Activated T-helper 1 cell treated with anti-CD3 and anti-CD28 coated beads, Interleukin-12 subunit alpha, Interleukin-12 subunit beta, Interleukin-2, Interleukin-4 antibody, amounts not matched to agents 30 ng/mL and 10 ng/mL and 1 ng/mL, durations not matched to agents 14 hours and 24 hours and 36 hours (primary cell): ENCODE measurements around the gene TENT5A. TPM values are rescaled to one million over a fixed set of nuclear protein-coding genes. Genes with fewer than 3 reads are reported as not detected.
"Not testable (repeated sequence)": the region's sequence is repeated elsewhere in the genome, so short reads cannot be mapped to it uniquely, and the experiment has no call there.

Experiments used
- DNase-seq: peaks from one replicate; pipeline ENCODE4 v3.0.0; 2021; ENCODE audit warnings: low spot score
- H3K27ac Mint-ChIP-seq: one replicate; pipeline ENCODE4 v1.8.0; 2021; ENCODE audit warnings: mild to moderate bottlenecking, mixed read lengths
- H3K27me3 Mint-ChIP-seq: one replicate; pipeline ENCODE4 v1.8.0; 2022; ENCODE audit warnings: mild to moderate bottlenecking, moderate library complexity, mixed read lengths; ENCODE audit not compliant: insufficient read depth
- H3K36me3 Mint-ChIP-seq: one replicate; pipeline ENCODE4 v1.8.0; 2021; ENCODE audit warnings: low read depth, mixed read lengths
- H3K4me1 Mint-ChIP-seq: one replicate; pipeline ENCODE4 v1.8.0; 2021; ENCODE audit warnings: low read depth, mixed read lengths
- H3K4me3 Mint-ChIP-seq: one replicate; pipeline ENCODE4 v1.8.0; 2021; ENCODE audit warnings: mild to moderate bottlenecking, moderate library complexity, mixed read lengths
- H3K9me3 Mint-ChIP-seq: one replicate; pipeline ENCODE4 v1.8.0; 2021; ENCODE audit warnings: mixed read lengths
- intact Hi-C: fragments of 100-400 bp; cut with micrococcal nuclease; formaldehyde crosslinking; loops from one replicate; pipeline ENCODE4 v1.15.1; 2024
- total RNA-seq: library from RNA; stranded (reverse); gene quantifications from 2 replicates; pipeline ENCODE4 v1.2.3, GENCODE V29; 2022

The TENT5A gene
- total RNA-seq, 1 donor from 2014 or later = 0.34 TPM

DNA sequence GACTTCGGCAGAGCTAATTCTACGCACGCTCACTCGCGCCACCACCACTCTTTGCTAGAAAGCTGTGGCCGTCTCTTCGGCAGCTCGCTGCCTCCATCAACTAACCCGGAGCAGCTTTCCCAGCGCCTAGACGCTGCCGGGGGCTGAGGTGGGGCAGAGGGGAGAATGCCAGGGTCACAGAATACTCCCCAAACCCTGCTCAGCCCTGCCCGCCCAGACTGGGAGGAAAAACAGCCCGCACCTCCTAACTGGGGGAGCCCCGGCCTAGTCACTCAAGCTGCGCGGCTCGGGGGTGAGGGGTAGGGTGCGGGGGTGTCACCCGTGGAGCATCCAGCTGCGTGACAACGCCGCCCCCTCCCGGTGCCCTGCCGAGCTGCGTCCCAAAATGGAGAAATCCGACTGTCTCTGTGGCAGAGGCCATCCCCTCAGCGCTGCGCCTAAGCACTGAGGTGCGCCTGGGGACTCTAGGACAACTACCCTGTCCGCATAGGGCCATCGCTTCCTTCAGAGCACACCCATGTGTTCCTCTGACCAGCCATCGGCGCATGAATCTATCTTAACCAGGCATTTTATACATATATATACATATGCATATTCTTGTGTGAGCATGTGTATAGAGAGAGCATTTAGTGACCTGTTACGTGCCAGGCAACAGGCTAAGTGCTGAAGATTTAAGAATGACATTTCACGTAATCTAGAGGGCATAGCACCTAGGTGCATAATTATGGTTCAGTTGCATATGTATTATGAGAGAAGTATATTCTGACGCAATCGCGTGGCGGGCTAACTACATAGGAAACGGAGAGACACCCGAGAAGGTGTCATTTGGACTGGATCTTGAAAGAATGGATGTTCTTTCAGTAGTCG is 1.5 kb upstream of the TENT5A start:
- Mint-ChIP-seq H3K4me1 (peaks cover 16% of the 10 kb centered on the region), H3K4me3 (peak overlapping the region; percentile 88), H3K36me3 (no peaks in the 10 kb centered on the region), H3K27me3 (peaks cover 43% of the 10 kb centered on the region), H3K27ac (no peak overlapping the region), H3K9me3 (no peaks in the 10 kb centered on the region)
- DNase-seq = peak; percentile 69
- intact Hi-C loops = loop anchor here (2.0 to 10.0 kb wide), 6 partner anchors 65 to 1809 kb away; partner anchors contain the start of genes BCKDHB, DOP1A, ELOVL4 and IBTK

DNA sequence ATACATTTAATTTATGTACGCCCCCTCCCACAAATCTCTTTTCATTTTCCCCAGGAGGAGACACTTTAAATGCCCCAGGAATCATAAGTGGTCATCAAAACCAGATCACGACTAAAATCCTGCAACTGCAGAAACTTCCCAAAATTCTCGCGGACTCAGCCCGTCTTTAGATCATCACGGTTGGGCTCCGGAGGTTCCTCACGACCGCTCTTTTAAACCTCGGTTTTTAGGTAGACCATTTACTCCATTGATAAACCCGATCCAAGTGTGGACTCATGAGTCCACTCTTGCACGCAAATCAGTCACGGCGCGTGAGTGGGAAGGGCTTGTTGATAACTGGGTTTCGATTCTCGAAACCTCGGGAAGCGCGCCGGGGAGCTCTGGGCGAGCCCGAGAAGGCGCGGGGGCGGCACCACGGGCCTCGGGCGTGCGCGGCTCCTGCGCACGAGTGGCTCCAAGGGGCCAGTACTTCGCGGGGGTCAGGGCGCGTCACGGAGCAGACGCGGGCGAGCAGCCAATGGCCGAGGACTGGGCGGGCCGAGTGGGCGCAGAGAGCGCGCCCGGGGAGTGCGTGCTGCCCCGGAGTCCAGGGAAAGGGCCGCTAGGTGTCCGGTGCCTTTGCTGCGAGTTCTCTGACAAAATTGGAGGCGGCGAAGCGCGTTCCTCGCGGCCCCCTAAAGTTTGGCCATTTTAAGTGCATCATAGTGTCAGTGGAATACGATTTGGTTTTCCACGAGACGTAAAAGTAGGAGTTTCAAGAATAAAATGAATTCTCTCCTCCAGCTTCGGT is 635 bp upstream of the TENT5A start:
- peak; percentile 51 for DNase-seq
- Mint-ChIP-seq H3K4me3 (peak overlapping the region; percentile 88), H3K9me3 (no peaks in the 10 kb centered on the region), H3K4me1 (peaks cover 16% of the 10 kb centered on the region), H3K27me3 (peaks cover 43% of the 10 kb centered on the region), H3K36me3 (no peaks in the 10 kb centered on the region), H3K27ac (peak overlapping the region; percentile 72)
- intact Hi-C loops = loop anchor here (1.0 to 10.0 kb wide), 9 partner anchors 19 to 1808 kb away; partner anchors contain the start of genes BCKDHB, DOP1A, ELOVL4 and IBTK

DNA sequence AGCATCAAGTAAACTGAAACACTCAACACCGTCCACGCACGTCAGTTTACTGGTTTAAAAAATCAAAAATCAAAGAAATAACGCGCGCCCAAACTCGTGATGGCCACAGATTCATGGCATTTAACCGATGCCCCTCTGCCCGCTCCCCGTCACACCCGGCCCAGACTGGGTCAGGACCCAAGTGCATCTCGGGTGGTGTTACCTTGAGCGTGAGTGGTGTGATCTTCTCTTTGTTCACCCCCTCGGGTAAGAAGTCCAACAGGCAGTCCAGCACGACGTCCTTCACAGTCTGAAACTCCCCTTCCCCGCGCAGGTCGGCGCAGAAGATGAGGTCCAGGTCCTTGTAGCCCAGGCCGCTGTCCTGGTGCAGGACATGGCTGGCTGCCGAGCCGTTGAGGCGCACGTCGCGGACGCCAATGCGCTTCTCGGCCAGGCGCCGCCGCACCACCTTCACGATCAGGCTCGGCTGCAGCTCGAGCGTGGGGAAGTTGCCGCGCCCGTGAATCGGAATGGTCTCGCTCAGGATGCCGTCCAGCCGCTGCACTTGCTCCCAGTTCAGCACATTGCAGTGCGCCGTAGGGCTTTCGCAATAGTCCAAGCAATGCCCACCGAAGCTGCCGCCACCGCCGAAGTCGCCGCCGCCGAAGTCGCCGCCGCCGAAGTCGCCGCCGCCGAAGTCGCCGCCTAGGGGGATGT is 945 bp downstream of the TENT5A start:
- Mint-ChIP-seq H3K4me3 (peak overlapping the region; percentile 88), H3K9me3 (no peaks in the 10 kb centered on the region), H3K4me1 (peaks cover 16% of the 10 kb centered on the region), H3K27me3 (peaks cover 37% of the 10 kb centered on the region), H3K27ac (peak overlapping the region; percentile 8), H3K36me3 (no peaks in the 10 kb centered on the region)
- intact Hi-C loops = loop anchor here (1.0 to 10.0 kb wide), 9 partner anchors 21 to 1807 kb away; partner anchors contain the start of genes BCKDHB, DOP1A, ELOVL4 and IBTK
- DNase-seq = peak; percentile 2

DNA sequence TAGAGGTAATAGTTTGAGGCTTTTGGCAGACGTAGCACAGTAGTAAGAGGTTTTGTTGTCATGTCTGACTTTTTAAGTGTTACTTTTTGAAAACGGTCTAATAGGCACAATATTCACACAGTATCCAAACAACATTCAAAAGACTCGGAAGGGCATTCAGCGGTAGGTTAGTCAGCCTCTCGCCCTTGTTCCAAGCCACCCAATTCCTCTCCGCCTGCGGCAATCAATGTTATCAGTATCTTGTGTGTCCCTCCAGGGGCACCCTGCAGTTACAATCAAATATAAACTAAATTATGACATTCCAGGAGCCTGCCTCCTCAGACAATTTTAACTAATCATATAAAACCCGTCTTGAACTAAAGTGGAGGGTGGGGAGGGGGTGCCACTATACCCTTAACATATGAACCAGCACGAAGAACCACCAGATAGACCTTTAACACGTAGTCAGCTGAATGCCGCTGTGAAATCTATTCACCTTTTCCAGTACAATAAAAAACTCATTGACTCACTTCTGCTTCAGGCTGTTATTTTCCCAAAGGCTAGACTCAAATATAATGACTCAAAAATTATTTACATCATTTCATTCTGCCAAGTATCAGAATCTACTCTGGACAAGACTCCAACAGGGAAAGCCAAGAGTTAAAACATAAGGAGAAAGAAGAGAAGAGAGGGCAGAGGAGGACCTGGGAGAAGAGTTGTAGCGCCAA is 1.6 kb downstream of the TENT5A start:
- intact Hi-C loops = loop anchor here (5.0 to 10.0 kb wide), 4 partner anchors 496 to 1806 kb away; partner anchors contain the start of genes DOP1A, ELOVL4, IBTK and PGM3
- Mint-ChIP-seq H3K9me3 (no peaks in the 10 kb centered on the region), H3K4me1 (peaks cover 16% of the 10 kb centered on the region), H3K4me3 (peak overlapping the region; percentile 88), H3K27ac (no peak overlapping the region), H3K27me3 (peaks cover 34% of the 10 kb centered on the region), H3K36me3 (no peaks in the 10 kb centered on the region)
- no peak for DNase-seq

DNA sequence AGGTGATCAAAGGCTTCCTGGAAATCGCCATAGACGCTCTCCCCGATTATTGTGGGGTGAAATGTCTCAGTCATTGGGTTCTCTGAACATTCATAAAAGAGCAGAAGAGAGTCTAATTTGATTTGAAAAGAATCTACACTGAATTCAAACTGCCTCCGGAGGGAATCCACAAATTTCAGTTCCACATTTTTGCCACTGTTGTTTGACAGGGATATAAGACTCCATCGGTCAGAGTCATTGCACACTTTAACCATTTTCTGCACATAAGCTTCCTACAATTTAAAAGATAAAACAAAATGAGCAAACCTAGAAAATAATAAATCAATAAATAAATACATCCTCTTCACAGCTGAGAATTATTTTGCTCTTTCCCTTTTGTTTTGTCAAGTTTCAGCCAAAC is 2.3 kb downstream of the TENT5A start:
- Mint-ChIP-seq H3K27me3 (peaks cover 33% of the 10 kb centered on the region), H3K9me3 (no peaks in the 10 kb centered on the region), H3K4me3 (peak overlapping the region; percentile 47), H3K36me3 (no peaks in the 10 kb centered on the region), H3K4me1 (peaks cover 16% of the 10 kb centered on the region), H3K27ac (no peak overlapping the region)
- intact Hi-C loops = loop anchor here (5.0 to 10.0 kb wide), 4 partner anchors 497 to 1805 kb away; partner anchors contain the start of genes DOP1A, ELOVL4, IBTK and PGM3
- DNase-seq = no peak

DNA sequence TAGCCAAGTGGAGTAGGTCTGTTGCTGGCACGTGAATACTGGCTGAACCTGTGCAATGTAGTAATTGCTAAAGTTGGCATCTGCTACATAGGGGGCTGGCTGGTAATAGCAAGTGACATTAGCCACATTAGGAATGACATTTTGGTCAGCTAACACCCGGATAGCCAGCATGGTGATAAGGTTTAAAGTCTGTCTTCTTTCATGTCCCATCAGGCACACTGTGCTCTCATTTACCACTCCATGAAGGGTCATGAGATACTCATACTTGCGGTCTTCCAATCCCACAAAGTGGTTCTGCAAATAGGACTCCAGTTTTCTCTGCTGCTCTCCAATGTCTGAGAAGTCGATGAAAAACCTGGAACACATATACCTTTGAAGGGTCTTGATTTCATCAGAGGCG is 2.8 kb downstream of the TENT5A start:
- no peak overlapping the region for H3K4me3 Mint-ChIP-seq
- H3K9me3 Mint-ChIP-seq = no peaks in the 10 kb centered on the region
- peaks cover 16% of the 10 kb centered on the region for H3K4me1 Mint-ChIP-seq
- intact Hi-C loops = loop anchor here (5.0 to 10.0 kb wide), 4 partner anchors 498 to 1805 kb away; partner anchors contain the start of genes DOP1A, ELOVL4, IBTK and PGM3
- H3K27ac Mint-ChIP-seq = no peak overlapping the region
- no peaks in the 10 kb centered on the region for H3K36me3 Mint-ChIP-seq
- peaks cover 33% of the 10 kb centered on the region for H3K27me3 Mint-ChIP-seq
- no peak for DNase-seq

DNA sequence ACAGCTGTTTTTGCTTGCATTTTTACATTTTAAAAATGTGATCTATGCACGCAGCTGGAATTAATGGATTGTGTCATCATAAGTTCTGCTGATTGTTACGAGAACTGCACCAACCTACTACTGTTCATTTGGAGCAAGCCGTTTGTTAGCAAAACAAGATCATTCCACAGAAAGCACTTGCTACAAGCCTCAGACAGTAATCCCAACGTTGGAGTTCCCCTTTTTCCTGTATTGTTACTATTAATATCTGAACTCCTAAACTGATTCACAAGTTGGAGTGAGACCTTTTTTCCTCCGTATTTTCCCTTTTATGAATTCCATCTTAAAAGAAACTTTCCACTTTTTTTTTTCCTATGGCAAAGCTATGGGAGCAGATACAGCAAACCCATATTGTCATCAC is 3.5 kb downstream of the TENT5A start:
- Mint-ChIP-seq H3K4me1 (peaks cover 16% of the 10 kb centered on the region), H3K27ac (no peak overlapping the region), H3K27me3 (peaks cover 25% of the 10 kb centered on the region), H3K4me3 (no peak overlapping the region), H3K36me3 (no peaks in the 10 kb centered on the region), H3K9me3 (no peaks in the 10 kb centered on the region)
- no peak for DNase-seq
- intact Hi-C loops = no loop called here

DNA sequence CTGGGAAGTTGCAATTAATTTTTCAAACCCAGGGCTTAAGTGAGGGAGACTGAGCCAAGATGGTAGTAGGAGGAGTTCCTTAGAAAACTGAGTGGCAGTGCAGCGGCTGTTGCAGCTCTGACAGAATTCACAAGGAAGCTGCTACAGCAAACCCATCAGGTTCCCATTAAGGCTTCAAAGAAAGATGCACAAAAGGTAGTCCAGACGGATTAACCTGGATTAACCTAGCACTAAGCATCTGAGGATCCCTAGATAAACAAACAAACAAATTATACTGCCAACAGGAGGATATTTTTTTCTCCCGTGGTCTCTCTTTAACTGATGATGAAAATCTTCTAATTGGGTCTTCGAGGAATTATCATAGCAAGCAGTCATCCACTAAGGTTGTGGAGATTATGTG is 5.2 kb downstream of the TENT5A start:
- Mint-ChIP-seq H3K36me3 (no peaks in the 10 kb centered on the region), H3K9me3 (no peaks in the 10 kb centered on the region), H3K4me1 (peaks cover 9% of the 10 kb centered on the region), H3K4me3 (no peak overlapping the region), H3K27ac (no peak overlapping the region), H3K27me3 (peaks cover 25% of the 10 kb centered on the region)
- no peak for DNase-seq
- intact Hi-C loops = no loop called here

DNA sequence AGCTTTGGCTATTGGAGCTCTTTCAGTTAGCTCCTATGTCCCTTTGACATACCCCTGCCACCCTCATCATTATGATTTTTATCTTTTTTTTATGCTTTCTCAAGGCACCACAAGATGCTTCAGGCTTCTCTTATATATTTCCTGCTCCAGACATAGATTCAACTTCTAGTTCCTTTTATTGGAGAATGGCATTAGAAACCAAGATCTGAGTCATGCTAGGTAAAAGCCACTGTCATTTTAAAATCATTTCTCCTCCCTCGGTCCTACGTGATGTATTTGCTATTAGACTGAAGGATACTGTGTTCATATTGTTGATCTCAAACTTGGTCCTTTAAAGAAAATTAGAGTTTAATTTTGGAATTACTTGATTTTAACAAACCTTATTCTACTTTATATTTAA is 8.3 kb downstream of the TENT5A start:
- Mint-ChIP-seq H3K36me3 (no peaks in the 10 kb centered on the region), H3K27me3 (peaks cover under 1% of the 10 kb centered on the region), H3K27ac (no peak overlapping the region), H3K4me1 (no peaks in the 10 kb centered on the region), H3K4me3 (no peak overlapping the region), H3K9me3 (no peaks in the 10 kb centered on the region)
- DNase-seq = no peak
- intact Hi-C loops = no loop called here

DNA sequence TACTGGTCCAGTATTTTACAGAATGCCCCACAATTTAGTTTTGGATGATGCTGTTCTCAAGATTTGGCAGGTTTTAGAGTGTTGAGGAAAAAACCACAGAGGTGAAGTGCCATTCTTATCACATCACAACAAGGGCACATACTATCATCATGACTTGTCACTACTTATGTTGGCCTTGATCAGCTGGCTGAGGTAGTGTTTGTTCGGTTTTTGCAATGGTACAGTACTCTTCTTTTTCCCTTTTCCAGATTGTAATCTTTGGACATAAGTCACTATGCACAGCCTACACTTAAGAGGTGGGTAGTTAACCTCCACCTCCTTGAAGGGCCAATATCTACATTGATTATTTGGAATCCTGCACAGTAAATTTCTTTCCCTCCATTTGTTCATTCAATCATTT is 8.8 kb downstream of the TENT5A start:
- no peak overlapping the region for H3K27ac Mint-ChIP-seq
- intact Hi-C loops = no loop called here
- H3K9me3 Mint-ChIP-seq = no peaks in the 10 kb centered on the region
- no peaks in the 10 kb centered on the region for H3K4me1 Mint-ChIP-seq
- H3K36me3 Mint-ChIP-seq = no peaks in the 10 kb centered on the region
- DNase-seq = no peak
- H3K4me3 Mint-ChIP-seq = no peak overlapping the region
- H3K27me3 Mint-ChIP-seq = no peaks in the 10 kb centered on the region

DNA sequence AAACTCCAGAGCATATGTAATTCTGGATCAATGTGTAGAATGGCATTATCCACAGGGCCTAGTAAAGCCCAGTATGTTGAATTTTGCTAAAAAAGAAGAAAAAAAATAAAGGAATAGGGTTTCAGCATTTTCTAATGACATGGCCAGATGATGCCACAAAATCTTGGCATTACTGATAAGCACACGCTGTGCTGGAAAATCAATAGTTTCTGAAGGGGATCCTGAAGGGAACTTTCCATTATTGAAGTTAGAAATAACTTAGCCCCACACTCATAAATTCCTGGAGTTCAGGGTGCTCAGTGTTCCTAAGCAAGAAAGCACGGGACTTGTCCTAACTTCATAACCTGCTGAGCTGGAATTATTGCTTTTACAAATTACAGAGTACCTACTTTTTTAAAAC is 10.8 kb downstream of the TENT5A start:
- Mint-ChIP-seq H3K27ac (no peak overlapping the region), H3K4me1 (no peaks in the 10 kb centered on the region), H3K36me3 (no peaks in the 10 kb centered on the region), H3K4me3 (no peak overlapping the region), H3K27me3 (no peaks in the 10 kb centered on the region), H3K9me3 (no peaks in the 10 kb centered on the region)
- intact Hi-C loops = no loop called here
- DNase-seq = no peak

DNA sequence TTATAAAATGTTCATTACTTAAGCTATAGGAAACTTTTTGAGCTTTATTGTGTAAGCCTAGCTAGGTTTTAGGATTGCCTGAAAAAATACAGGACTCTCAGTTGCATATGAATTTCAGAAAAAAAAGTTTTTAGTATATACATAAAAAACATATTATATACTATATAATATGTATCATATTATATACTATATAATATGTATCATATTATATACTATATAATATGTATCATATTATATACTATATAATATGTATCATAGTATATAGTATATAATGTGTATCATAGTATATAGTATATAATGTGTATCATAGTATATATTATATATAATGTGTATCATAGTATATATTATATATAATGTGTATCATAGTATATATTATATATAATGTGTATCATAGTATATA is 11.9 kb downstream of the TENT5A start:
- H3K9me3 Mint-ChIP-seq, H3K4me1 Mint-ChIP-seq, H3K4me3 Mint-ChIP-seq, intact Hi-C loops, H3K36me3 Mint-ChIP-seq, DNase-seq, H3K27ac Mint-ChIP-seq, H3K27me3 Mint-ChIP-seq: not testable (repeated sequence)
